Endothelial cell of hepatic sinusoid (primary cell): Measurements from ENCODE around the gene KIAA1191.
"Not testable (repeated sequence)": the region's sequence is repeated elsewhere in the genome, so short reads cannot be mapped to it uniquely, and the experiment has no call there.

Experiments
- in situ Hi-C: cut with HindIII; loops from 2 replicates; pipeline ENCODE4 v1.10.0; 2017; ENCODE audit warnings: low sequenced_read_pairs

KIAA1191 gene

GRCh38 chr5:176361437-176362232 lies at the start of gene KIAA1191:
KIAA1191 (minus strand) TSS chr5:176361764; CDS start chr5:176359508, 2,256 bp downstream.
- in situ Hi-C loops: no loop called here

GRCh38 chr5:176410486-176411180 lies 49.1 kb upstream of the KIAA1191 start:
- in situ Hi-C loops: no loop called here

- in situ Hi-C loops: no loop called here
Measured at GRCh38 chr5:176409765-176410164, 48.2 kb upstream of the KIAA1191 start.

DNA sequence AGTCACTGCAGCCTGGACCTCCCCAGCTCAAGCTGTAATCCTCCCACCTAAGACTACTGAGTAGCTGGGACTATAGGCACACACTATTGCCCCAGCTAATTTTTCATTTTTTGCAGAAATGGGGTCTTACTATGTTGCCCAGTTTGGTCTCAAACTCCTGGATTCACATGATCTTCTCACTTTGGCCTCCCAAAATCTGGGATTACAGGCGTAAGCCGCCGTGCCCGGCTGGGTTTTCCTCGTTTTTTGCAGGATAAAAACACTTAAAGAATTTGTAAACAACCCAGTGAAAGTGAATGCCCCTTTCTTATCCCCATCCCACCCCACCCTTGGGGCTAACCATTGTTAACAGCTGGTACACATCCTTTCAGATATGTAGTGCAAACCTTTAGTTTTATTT lies 47.0 kb upstream of the KIAA1191 start:
- in situ Hi-C loops: no loop called here

GRCh38 chr5:176408252-176408573 lies 46.6 kb upstream of the KIAA1191 start:
- in situ Hi-C loops: not testable (repeated sequence)

DNA sequence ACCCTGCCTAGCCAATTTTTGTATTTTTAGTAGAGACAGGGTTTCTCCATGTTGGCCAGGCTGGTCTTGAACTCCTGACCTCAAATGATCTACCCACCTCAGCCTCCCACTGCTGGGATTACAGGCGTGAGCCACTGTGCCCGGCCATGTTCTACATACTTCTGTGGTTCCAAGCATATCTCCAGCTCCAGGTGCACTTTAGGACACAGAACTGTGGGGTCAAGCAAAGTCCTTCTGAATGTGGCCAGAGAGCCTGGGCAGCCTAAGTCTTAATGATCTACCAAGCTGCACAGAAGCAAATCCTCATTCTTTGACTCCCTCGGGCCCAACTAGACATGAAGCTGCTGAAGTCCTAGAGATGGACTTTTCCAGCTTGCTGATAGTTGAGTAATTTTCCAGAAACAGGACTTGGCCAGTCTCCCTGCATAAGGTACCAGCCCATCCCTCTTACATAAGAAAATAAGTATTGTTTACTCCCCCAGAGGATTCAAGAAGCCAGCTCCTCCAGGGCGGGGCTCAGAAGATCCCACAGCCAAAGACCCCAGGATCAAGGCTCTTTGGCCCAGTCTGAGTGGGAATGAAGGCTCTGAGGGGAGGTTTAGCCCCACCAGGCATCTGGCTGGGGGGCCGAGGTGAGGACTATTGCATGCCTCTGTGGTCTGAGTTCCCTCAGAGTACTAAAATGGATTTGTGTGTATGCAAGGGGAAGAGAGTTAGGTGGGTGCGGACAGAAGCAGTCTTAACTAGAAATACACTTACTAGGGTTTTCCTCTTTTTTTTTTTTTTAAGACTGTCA lies 46.1 kb upstream of the KIAA1191 start:
- in situ Hi-C loops: no loop called here

DNA sequence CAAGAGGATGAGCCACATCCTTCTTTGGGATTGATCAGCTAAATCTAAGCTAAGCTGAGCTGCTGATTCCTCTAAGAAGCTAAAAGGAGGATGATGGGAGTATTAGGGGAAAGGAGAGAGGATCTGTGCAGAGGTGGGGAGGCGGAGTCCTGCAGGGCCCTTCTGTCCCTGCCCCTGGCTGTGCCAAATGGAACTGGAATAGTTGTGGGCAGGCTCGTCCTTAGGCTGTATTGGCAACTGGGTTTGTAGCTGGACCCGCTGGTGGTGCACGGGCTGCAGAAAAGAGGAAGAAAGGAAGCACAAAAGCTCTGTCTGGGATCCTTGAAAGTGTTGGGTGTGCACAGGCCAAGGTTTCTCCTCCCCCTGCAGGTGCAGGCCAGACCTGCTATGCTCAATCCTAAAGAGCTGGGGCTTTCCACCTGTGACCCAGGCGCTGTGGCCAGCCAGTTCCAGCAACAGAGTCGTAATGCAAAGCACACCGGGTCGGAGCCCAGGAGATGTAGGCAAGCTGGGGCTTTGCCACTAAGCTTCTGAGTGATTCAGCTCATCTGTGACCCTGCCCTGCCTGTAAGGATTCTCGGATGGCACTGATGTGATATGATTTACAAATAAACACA lies 45.0 kb upstream of the KIAA1191 start:
- in situ Hi-C loops: no loop called here

DNA sequence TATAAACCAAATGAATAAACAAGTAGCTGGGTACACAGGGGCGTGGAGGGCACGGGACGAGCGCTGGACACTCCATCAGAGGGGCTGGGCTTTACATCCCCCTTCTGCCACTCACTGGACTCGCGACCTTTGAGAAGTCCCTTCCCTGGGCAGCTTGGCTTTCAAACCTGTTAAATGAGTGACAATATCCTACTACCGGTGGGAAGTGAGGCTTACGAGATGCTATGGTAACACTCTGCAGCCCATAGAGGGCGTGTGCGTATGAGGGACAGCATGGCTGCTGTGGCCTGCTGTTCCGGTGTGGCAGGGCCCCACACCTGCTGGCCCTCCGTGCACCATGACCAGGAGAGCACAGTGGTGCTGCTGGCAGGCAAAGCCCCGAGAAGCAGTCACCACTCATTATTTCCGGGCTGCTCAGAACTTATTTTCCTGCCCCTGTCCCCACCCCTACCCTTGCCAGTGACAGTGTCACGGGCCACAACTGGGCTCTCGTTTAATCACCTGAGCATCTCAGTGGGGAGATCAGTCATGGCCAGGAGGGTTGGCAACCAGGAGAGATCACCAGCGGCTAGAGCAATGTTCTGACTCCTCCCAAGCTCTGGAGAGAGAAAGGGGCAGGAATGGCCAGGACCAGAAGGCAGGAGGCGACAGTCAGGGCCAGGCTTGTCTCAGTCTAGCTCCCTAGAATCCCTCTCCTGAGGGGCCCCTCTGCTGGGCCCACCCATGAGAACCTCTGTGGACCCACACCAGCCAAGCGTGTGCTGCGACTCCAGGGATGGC lies 44.3 kb upstream of the KIAA1191 start:
- in situ Hi-C loops: no loop called here

GRCh38 chr5:176401281-176402205 lies 40.0 kb upstream of the KIAA1191 start:
- in situ Hi-C loops: no loop called here

DNA sequence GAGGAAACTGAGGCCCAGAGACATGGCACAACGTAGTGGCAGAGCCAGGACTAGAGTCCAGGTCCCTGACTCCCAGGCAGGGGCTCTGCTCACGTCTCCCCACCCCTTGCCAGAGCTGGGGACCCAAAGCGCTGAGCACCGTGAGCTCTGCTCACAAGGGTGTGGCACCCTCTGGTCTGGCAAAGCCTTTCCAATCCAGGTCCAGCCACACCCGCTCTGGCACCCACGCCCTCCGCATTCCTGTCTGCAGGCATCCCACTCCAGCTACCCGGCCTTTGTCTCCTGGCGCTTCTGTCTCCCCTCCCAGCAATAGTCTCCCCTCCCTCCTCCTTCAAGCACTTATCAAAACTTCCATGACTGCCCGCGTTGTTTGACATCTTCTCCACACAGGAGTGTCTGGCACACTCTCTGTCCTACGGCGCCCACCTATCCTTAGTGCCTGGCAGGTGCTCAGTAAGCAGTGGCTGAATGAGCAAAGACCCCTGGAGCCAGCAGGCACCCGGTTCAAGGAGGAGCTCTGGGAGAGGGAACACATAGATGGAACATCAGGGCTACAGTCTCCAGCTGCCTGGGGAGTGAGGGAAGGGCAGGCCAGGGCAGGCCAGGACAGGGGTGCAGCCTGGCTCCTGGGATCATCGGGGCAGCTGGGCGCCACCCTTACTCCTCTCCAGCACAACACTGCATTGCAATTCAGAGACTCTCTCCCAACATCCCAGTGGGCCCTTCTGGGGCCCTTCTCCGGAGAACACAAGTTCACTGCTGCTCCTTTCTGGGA lies 39.0 kb upstream of the KIAA1191 start:
- in situ Hi-C loops: no loop called here

GRCh38 chr5:176397736-176398420 lies 36.3 kb upstream of the KIAA1191 start:
- in situ Hi-C loops: no loop called here

DNA sequence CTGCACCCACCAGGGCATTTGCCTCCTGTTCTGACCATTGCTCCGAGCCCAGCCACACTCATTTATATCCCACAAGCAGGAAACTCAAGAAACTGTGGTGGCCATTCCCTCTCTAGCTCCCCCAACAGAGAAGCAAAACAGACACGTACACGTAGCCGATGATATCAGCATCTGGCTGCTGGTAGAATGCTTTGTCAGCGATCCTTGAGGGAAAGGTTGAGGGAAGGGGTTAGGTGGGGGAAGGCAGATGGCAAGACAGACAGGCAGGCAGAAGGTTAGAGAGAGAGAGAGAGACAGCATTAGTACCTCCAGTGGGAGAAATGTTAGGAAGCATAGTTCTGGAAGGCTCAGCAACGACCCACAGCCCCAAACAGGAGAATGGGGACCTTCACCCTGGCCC lies 34.8 kb upstream of the KIAA1191 start:
- in situ Hi-C loops: no loop called here

DNA sequence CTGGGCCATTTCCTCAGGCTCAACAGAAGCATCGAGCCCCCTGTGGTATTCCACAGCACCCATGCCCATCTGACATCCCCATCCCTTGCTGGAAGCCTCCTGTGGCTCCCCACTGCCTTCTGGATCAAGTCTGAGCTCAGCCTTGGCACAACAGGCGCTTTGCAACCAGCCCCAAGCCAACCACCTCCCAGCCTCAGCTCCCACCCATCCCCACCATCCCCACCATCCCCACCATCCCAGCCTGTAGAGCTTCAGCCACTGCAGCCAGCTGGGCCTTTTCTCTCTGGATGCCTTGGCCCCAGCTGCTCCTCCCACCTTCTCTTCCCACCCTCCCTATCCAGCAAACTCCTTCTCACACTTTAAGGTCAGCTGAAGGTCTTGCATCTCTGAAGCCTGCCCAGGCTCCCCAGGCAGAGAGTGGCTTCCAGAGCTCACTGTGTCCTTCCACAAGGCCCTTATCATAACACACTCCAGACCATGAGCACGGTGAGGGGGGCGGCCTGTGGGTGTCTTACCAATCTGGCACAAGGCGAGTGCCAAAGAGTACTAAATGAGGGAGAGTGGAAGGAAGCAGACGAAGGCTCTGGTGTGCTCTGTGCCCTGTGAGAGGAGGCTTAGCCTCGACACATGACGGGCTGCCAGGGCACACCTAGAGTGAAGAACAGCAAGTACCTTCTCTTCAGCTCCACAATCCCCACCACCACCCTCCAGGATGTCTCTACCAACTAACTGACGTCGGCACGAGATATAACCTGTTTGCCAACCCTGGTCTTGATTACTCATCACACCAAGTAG lies 33.5 kb upstream of the KIAA1191 start:
- in situ Hi-C loops: no loop called here

DNA sequence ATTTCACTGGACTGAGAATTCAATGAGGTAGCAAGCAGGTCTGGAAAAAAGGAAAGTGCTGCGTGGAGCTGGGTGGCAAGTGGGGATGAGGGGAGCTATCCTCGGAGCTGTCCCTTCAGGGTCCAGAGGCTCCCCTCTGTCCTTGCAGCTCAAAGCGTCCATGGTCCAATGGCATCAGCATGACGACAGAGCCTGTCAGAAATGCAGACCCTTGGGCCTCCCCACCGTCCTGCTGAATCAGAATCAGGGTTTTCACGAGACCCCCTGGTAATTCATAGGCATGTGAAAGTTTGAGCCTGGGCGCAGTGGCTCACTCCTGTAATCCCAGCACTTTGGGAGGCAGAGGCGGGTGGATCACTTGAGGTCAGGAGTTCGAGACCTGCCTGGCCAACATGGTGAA lies 32.5 kb upstream of the KIAA1191 start:
- in situ Hi-C loops: no loop called here

- in situ Hi-C loops: no loop called here
Measured at GRCh38 chr5:176392526-176392925, 31.0 kb upstream of the KIAA1191 start.

DNA sequence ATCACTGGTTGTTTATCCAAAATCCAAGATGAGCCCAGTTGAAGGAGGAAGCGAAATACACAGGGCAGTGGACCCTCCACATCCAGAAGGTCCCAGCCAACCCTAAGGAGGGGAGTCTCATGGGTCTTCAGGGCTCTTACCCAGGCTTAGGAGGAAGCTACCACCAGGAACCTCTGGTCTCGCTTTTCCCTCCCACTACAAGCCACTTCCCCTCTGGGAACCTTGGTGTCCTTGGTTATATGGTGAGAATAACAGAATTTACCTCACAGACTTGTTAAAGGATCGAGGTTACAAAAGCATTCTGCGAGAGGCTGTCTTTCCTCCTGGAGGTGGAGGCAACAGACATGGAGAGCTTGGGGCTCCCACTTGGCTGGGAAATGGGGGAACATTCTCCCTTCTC lies 30.4 kb upstream of the KIAA1191 start:
- in situ Hi-C loops: no loop called here

DNA sequence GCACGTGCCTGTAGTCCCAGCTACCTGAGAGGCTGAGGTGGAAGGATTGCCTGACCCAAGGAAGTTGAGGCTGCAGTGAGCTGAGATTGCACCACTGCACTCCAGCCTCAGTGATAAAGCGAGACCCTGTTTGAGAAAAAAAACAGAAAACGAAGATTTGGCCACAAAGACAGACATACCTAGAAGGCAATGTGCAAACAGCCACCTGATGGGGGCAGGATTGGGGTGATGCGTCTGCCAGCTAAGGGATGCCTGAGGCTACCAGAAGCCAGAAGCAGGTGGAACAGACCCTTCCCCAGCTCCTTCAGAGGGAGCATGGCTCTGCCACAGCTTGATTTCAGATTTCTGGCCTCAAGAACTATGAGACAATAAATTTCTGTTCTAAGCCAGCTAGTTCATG lies 29.9 kb upstream of the KIAA1191 start:
- in situ Hi-C loops: no loop called here
